H9 (cell line): ENCODE measurements around the gene CREB1. TPM values are rescaled to one million over a fixed set of nuclear protein-coding genes. Genes with fewer than 3 reads are reported as not detected.

ENCODE experiments used
- DNase-seq: peaks from one replicate; pipeline ENCODE4 v3.0.0-alpha.2; 2017
- H2AFZ ChIP-seq: one replicate; pipeline ENCODE4 v1.6.1; 2013; ENCODE audit warnings: mild to moderate bottlenecking, low read length, control low read depth, moderate library complexity
- H2AK5ac ChIP-seq: 2 replicates; pipeline ENCODE4 v1.6.1; 2013; ENCODE audit warnings: low read length, control low read depth, mixed read lengths; ENCODE audit not compliant: insufficient read length
- H2BK120ac ChIP-seq: one replicate; pipeline ENCODE4 v1.6.1; 2013; ENCODE audit warnings: low read depth, mild to moderate bottlenecking, low read length, control low read depth, inconsistent platforms; ENCODE audit not compliant: poor library complexity, severe bottlenecking
- H2BK12ac ChIP-seq: 2 replicates; pipeline ENCODE4 v1.6.1; 2013; ENCODE audit warnings: low read length, control low read depth, mixed read lengths, low read depth; ENCODE audit not compliant: insufficient read length
- H2BK15ac ChIP-seq: 2 replicates; pipeline ENCODE4 v1.6.1; 2013; ENCODE audit warnings: low read depth, low read length, control low read depth
- H2BK20ac ChIP-seq: one replicate; pipeline ENCODE4 v1.6.1; 2013; ENCODE audit warnings: low read depth, mild to moderate bottlenecking, low read length, control low read depth, inconsistent platforms; ENCODE audit not compliant: poor library complexity, severe bottlenecking
- H2BK5ac ChIP-seq: 2 replicates; pipeline ENCODE4 v1.6.1; 2013; ENCODE audit warnings: low read length, control low read depth, mixed read lengths; ENCODE audit not compliant: insufficient read length
- H3K14ac ChIP-seq: 2 replicates; pipeline ENCODE4 v1.6.1; 2013; ENCODE audit warnings: low read length, control low read depth; ENCODE audit not compliant: insufficient read depth
- H3K18ac ChIP-seq: 2 replicates; pipeline ENCODE4 v1.6.1; 2013; ENCODE audit warnings: low read depth, mild to moderate bottlenecking, mixed read lengths, low read length, control low read depth; ENCODE audit not compliant: insufficient read length
- H3K23ac ChIP-seq: 2 replicates; pipeline ENCODE4 v1.6.1; 2013; ENCODE audit warnings: low read length, control low read depth, mixed read lengths, low read depth; ENCODE audit not compliant: insufficient read length
- H3K23me2 ChIP-seq: 2 replicates; pipeline ENCODE4 v1.6.1; 2013; ENCODE audit warnings: low read depth, mild to moderate bottlenecking, mixed read lengths, low read length, control low read depth; ENCODE audit not compliant: insufficient read length, poor library complexity, severe bottlenecking
- H3K27ac ChIP-seq: 2 replicates; pipeline ENCODE4 v1.5.1; 2013; ENCODE audit warnings: low read length, control low read depth, mixed read lengths, low read depth; ENCODE audit not compliant: insufficient read length
- H3K27me3 ChIP-seq: 2 replicates; pipeline ENCODE4 v1.6.1; 2013; ENCODE audit warnings: low read length, control low read depth, inconsistent platforms; ENCODE audit not compliant: insufficient read depth
- H3K4ac ChIP-seq: 2 replicates; pipeline ENCODE4 v1.6.1; 2013; ENCODE audit warnings: low read depth, mild to moderate bottlenecking, control low read depth, inconsistent platforms, low read length, moderate library complexity
- H3K4me1 ChIP-seq: 2 replicates; pipeline ENCODE4 v1.6.1; 2013; ENCODE audit warnings: low read length, control low read depth, inconsistent platforms; ENCODE audit not compliant: insufficient read depth
- H3K4me2 ChIP-seq: 2 replicates; pipeline ENCODE4 v1.6.1; 2013; ENCODE audit warnings: low read length, control low read depth, mixed read lengths; ENCODE audit not compliant: insufficient read length, insufficient read depth
- H3K56ac ChIP-seq: 2 replicates; pipeline ENCODE4 v1.6.1; 2013; ENCODE audit warnings: low read depth, mild to moderate bottlenecking, mixed read lengths, low read length, control low read depth; ENCODE audit not compliant: insufficient read length
- H3K79me1 ChIP-seq: 2 replicates; pipeline ENCODE4 v1.6.1; 2013; ENCODE audit warnings: low read depth, mild to moderate bottlenecking, moderate library complexity, low read length, control low read depth, inconsistent platforms; ENCODE audit not compliant: insufficient read depth, poor library complexity, severe bottlenecking
- H3K79me2 ChIP-seq: 2 replicates; pipeline ENCODE4 v1.6.1; 2013; ENCODE audit warnings: low read length, control low read depth, inconsistent platforms; ENCODE audit not compliant: insufficient read depth
- H3K9ac ChIP-seq: 2 replicates; pipeline ENCODE4 v1.6.1; 2013; ENCODE audit warnings: low read length, control low read depth, mixed read lengths; ENCODE audit not compliant: insufficient read length; ENCODE audit errors: extremely low read depth
- H3K9me3 ChIP-seq: one replicate; pipeline ENCODE4 v1.6.1; 2013; ENCODE audit warnings: low read depth, low read length, inconsistent platforms; ENCODE audit not compliant: control insufficient read depth
- H3T11ph ChIP-seq: one replicate; pipeline ENCODE4 v1.6.1; 2013; ENCODE audit warnings: mild to moderate bottlenecking, low read length, control low read depth, inconsistent platforms
- H4K20me1 ChIP-seq: one replicate; pipeline ENCODE4 v1.6.1; 2013; ENCODE audit not compliant: control insufficient read depth, insufficient read length, insufficient read depth
- H4K5ac ChIP-seq: 2 replicates; pipeline ENCODE4 v1.6.1; 2013; ENCODE audit warnings: low read depth, mild to moderate bottlenecking, mixed read lengths, low read length, control low read depth; ENCODE audit not compliant: insufficient read length
- H4K8ac ChIP-seq: replicated peaks from 2 replicates; pipeline ENCODE4 v1.6.1; 2013; ENCODE audit warnings: low read length, control low read depth, mixed read lengths, low read depth; ENCODE audit not compliant: insufficient read length
- H4K91ac ChIP-seq: 2 replicates; pipeline ENCODE4 v1.6.1; 2013; ENCODE audit warnings: low read depth, mild to moderate bottlenecking, moderate library complexity, mixed read lengths, low read length, control low read depth; ENCODE audit not compliant: insufficient read length
- H3K27ac Mint-ChIP-seq, 3 experiments: 2 replicates in 2 of 3; 3 replicates in 1 of 3; pipeline ENCODE4 v1.8.0; 2020 to 2021; ENCODE audit warnings: mixed read lengths in 3 of 3, mild to moderate bottlenecking in 1 of 3, moderate library complexity in 1 of 3
- H3K27me3 Mint-ChIP-seq: 2 replicates; pipeline ENCODE4 v1.8.0; 2021; ENCODE audit warnings: low read depth, mild to moderate bottlenecking, moderate library complexity, mixed read lengths
- H3K36me3 Mint-ChIP-seq, 3 experiments: 2 replicates in 2 of 3; 3 replicates in 1 of 3; pipeline ENCODE4 v1.8.0; 2020 to 2021; ENCODE audit warnings: low read depth in 3 of 3, mixed read lengths in 3 of 3; ENCODE audit not compliant: insufficient read depth in 1 of 3
- H3K4me1 Mint-ChIP-seq, 2 experiments: 2 replicates each; pipeline ENCODE4 v1.8.0; 2020; ENCODE audit warnings: mixed read lengths in 2 of 2
- H3K4me3 Mint-ChIP-seq, 2 experiments: 2 replicates in 1 of 2; 3 replicates in 1 of 2; pipeline ENCODE4 v1.8.0; 2020 to 2021; ENCODE audit warnings: mild to moderate bottlenecking in 2 of 2, mixed read lengths in 2 of 2, moderate library complexity in 1 of 2
- H3K9me3 Mint-ChIP-seq, 2 experiments: 2 replicates in 1 of 2; 3 replicates in 1 of 2; pipeline ENCODE4 v1.8.0; 2020; ENCODE audit warnings: mild to moderate bottlenecking in 2 of 2, mixed read lengths in 2 of 2, moderate library complexity in 1 of 2
- WGBS: extraction: QIAGEN DNeasy Blood & Tissue Kit; methylation state at CpG from one replicate; pipeline ENCODE4 v1.1.7; 2013; ENCODE audit warnings: missing lambda C conversion rate, low lambda C conversion rate, mixed read lengths; ENCODE audit not compliant: insufficient read length; ENCODE audit errors: extremely low coverage; 5-methylcytosine and 5-hydroxymethylcytosine counted together
- total RNA-seq: library from RNA; stranded (reverse); gene quantifications from 2 replicates; pipeline ENCODE4 v1.2.1, GENCODE V29; 2021
- TF ChIP-seq, protein P1 (sequence below): fragments of 200-600 bp; sonication (generic); conservative IDR thresholded peaks from 3 replicates; pipeline ENCODE4 v1.8.0; 2021; ENCODE audit warnings: antibody characterized with exemption, mild to moderate bottlenecking

The CREB1 gene
- total RNA-seq, 1 experiment from 2014 or later = 103 TPM

DNA sequence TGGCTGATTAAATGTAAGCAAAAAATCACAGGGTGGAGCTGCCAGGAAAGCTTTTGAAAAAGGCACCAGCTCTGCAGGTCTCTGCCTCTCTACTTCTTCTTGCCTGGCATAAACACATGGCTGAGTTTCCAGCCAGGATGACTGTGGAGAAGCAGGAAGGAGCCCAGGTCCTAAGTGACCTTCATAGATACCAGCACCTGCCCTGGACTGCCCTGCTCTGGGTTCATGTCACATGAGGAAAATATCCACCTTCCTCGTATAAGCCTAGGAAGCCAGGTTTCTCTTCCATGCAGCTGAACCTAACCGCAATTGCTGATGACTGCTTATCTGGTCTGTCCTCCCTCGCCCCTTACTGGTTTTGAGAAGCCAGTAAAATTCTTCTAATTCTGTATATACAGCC, 47.8 kb upstream of the CREB1 start:
- no peak overlapping the region for H2BK12ac ChIP-seq
- Mint-ChIP-seq H3K4me3 (no peak overlapping the region), H3K36me3 (no peaks in the 10 kb centered on the region), H3K27ac (no peak overlapping the region), H3K4me1 (peaks cover 14 to 21% of the 10 kb centered on the region in 2 experiments), H3K27me3 (no peaks in the 10 kb centered on the region), H3K9me3 (no peaks in the 10 kb centered on the region)
- H2AFZ ChIP-seq = no peak overlapping the region
- no peak overlapping the region for H4K91ac ChIP-seq
- H2BK15ac ChIP-seq = no peak overlapping the region
- no peak overlapping the region for H3K18ac ChIP-seq
- no peak overlapping the region for H2BK5ac ChIP-seq
- H2BK20ac ChIP-seq = no peak overlapping the region
- H3K4ac ChIP-seq = no peak overlapping the region
- H3K23ac ChIP-seq = no peak overlapping the region
- H3K56ac ChIP-seq = no peak overlapping the region
- H4K8ac ChIP-seq = no peak overlapping the region
- no peaks in the 10 kb centered on the region for H3K23me2 ChIP-seq
- H3K27me3 ChIP-seq = no peaks in the 10 kb centered on the region
- no peaks in the 10 kb centered on the region for H4K20me1 ChIP-seq
- no peak overlapping the region for H4K5ac ChIP-seq
- no CpG with 5 or more reads among the region's 3 CpGs for WGBS
- DNase-seq = no peak
- no peak overlapping the region for H3K9ac ChIP-seq
- H3K14ac ChIP-seq = no peak overlapping the region
- H3K79me1 ChIP-seq = no peaks in the 10 kb centered on the region
- no peak overlapping the region for H3K27ac ChIP-seq
- no peak overlapping the region for H2BK120ac ChIP-seq
- no peaks in the 10 kb centered on the region for H3K9me3 ChIP-seq
- peaks cover 3% of the 10 kb centered on the region; the same call in 1 of the 2 replicates for H3K4me1 ChIP-seq
- TF ChIP-seq, protein P1, sequence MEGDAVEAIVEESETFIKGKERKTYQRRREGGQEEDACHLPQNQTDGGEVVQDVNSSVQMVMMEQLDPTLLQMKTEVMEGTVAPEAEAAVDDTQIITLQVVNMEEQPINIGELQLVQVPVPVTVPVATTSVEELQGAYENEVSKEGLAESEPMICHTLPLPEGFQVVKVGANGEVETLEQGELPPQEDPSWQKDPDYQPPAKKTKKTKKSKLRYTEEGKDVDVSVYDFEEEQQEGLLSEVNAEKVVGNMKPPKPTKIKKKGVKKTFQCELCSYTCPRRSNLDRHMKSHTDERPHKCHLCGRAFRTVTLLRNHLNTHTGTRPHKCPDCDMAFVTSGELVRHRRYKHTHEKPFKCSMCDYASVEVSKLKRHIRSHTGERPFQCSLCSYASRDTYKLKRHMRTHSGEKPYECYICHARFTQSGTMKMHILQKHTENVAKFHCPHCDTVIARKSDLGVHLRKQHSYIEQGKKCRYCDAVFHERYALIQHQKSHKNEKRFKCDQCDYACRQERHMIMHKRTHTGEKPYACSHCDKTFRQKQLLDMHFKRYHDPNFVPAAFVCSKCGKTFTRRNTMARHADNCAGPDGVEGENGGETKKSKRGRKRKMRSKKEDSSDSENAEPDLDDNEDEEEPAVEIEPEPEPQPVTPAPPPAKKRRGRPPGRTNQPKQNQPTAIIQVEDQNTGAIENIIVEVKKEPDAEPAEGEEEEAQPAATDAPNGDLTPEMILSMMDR = no peak
- no peaks in the 10 kb centered on the region for H3K79me2 ChIP-seq
- no peak overlapping the region for H3T11ph ChIP-seq
- no peak overlapping the region for H2AK5ac ChIP-seq
- no peak overlapping the region for H3K4me2 ChIP-seq
